ENCODE results near the gene ZNF557. TPM values are rescaled to one million over a fixed set of nuclear protein-coding genes. Genes with fewer than 3 reads are reported as not detected.

ZNF557 gene
- total RNA-seq, 4 donors from 2014 or later: 2.0 to 12.5 (median 6.4) TPM

GRCh38 chr19:7109678-7110289 lies 40.3 kb downstream of the ZNF557 start:
- DNase-seq: no peak
- Histone ChIP-seq H3K4me1 (no peaks in the 10 kb centered on the region), H3K27me3 (no peaks in the 10 kb centered on the region), H3K9me3 (no peaks in the 10 kb centered on the region), H3K4me3 (no peak overlapping the region), H3K36me3 (no peaks in the 10 kb centered on the region), H3K27ac (no peak overlapping the region)
- intact Hi-C loops (cut with DNase I; ENCODE audit: low total_unique reads) (no loop called here), in situ Hi-C loops (cut with MboI; ENCODE audit: low pct_ligation_motif_present in 1 of 4, low pct_unique_long_range_greater_than_20kb in 1 of 4, low sequenced_read_pairs in 3 of 4) (loop anchor here in 2 of 4 donors (10.0 to 25.0 kb wide), 2 partner anchors 228 to 235 kb away; partner anchors contain the start of gene ARHGEF18 (in 2 of the 2))
- WGBS, 2 donors (ENCODE audit: low coverage in 1 of 2): 50 to 52% methylated on average over 1 to 8 of the region's 8 CpGs
- TF ChIP-seq EP300 (IDR thresholded peaks at IDR 0.05; ENCODE audit: low read depth) (no peak), POLR2AphosphoS5 (IDR thresholded peaks at IDR 0.05) (no peak)

DNA sequence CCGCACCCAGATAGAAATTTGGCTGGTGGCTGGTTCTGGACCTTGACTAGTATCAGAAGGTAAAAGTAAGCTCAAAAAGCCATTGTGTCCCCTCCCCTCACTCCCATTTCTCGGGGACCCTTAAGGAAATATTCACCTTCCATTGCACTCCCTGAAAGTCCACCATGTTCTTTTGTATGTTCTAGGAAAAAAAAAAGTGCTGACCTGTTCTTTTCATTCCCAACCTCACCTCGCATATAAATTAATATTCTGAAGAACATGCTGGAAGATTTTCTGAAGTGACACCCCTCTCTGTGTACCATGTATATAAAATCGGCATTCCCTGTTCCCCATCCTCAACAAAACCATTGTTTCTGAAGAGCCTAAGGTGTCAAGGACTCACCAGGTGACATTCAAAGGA lies 43.2 kb downstream of the ZNF557 start:
- DNase-seq: no peak
- intact Hi-C loops (cut with DNase I; ENCODE audit: low total_unique reads): no loop called here
- Histone ChIP-seq H3K27ac (no peak overlapping the region), H3K4me1 (no peaks in the 10 kb centered on the region), H3K36me3 (peaks cover 0 to 15% (median 3%) of the 10 kb centered on the region in 4 donors), H3K27me3 (no peaks in the 10 kb centered on the region), H3K4me3 (no peak overlapping the region), H3K9me3 (no peaks in the 10 kb centered on the region)
- WGBS, 2 donors (ENCODE audit: low coverage in 1 of 2): 75 to 78% methylated on average over 4 of the region's 4 CpGs
- TF ChIP-seq POLR2A (IDR thresholded peaks at IDR 0.05): no peak
- no peak for TF ChIP-seq POLR2AphosphoS5 (IDR thresholded peaks at IDR 0.05)
- no peak for TF ChIP-seq EP300 (IDR thresholded peaks at IDR 0.05; ENCODE audit: low read depth)
- TF ChIP-seq CTCF (IDR thresholded peaks at IDR 0.05): no peak
- in situ Hi-C loops (cut with MboI; ENCODE audit: low pct_ligation_motif_present in 1 of 4, low pct_unique_long_range_greater_than_20kb in 1 of 4, low sequenced_read_pairs in 3 of 4): loop anchor here in 1 of 4 donors (25.0 kb wide), 1 partner anchor 225 kb away; the partner anchor contains the start of gene ARHGEF18

DNA sequence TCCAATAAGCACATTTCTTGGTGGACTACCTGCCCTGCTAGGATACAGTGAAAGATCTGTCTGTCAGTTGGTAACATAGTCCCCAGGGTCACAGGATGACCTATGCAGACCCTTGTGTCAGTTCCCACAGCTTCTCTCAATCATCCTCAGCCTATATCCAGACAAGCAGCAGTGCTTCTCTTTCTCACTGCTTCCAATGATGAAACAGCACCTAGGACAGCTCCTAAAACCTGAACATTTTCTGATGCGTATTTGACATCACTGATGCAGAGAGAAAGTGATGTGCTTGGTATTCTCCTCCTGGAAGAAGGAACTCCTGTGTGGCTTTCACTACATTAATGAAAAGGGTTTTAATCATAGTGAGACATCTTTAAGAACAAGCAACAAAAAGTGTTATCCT lies 43.7 kb downstream of the ZNF557 start:
- Histone ChIP-seq H3K9me3 (no peaks in the 10 kb centered on the region), H3K27ac (no peak overlapping the region), H3K4me1 (no peaks in the 10 kb centered on the region), H3K4me3 (no peak overlapping the region), H3K27me3 (no peaks in the 10 kb centered on the region), H3K36me3 (peaks cover 0 to 21% (median 3%) of the 10 kb centered on the region in 4 donors)
- in situ Hi-C loops (cut with MboI; ENCODE audit: low pct_ligation_motif_present in 1 of 4, low pct_unique_long_range_greater_than_20kb in 1 of 4, low sequenced_read_pairs in 3 of 4): loop anchor here in 1 of 4 donors (25.0 kb wide), 1 partner anchor 224 kb away; the partner anchor contains the start of gene ARHGEF18
- DNase-seq: no peak
- WGBS, 2 donors (ENCODE audit: low coverage in 1 of 2): 87 to 100% methylated on average over 1 of the region's 1 CpG
- TF ChIP-seq POLR2A (IDR thresholded peaks at IDR 0.05): no peak
- no peak for TF ChIP-seq CTCF (IDR thresholded peaks at IDR 0.05)
- no peak for TF ChIP-seq EP300 (IDR thresholded peaks at IDR 0.05; ENCODE audit: low read depth)
- no peak for TF ChIP-seq POLR2AphosphoS5 (IDR thresholded peaks at IDR 0.05)
- intact Hi-C loops (cut with DNase I; ENCODE audit: low total_unique reads): no loop called here

DNA sequence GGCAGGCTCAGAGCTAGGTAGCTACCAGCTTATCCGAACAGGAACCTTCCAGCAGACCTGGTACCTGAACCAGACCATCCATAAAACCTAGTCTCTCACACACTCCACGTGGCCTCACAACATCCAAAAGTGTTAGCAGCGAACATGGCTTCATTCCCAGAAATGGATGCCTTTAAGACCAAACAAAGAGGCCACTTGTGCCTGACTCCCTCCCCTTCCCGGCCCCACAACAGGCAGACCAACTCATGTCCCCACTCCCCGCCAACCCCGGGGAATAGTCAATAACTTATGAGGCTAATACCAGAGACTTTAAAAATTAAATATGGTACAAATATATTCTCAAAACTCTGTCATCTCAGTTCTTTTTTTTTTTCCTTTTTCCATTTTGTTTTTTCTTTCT lies 46.2 kb downstream of the ZNF557 start:
- intact Hi-C loops (cut with DNase I; ENCODE audit: low total_unique reads) (no loop called here), in situ Hi-C loops (cut with MboI; ENCODE audit: low pct_ligation_motif_present in 1 of 4, low pct_unique_long_range_greater_than_20kb in 1 of 4, low sequenced_read_pairs in 3 of 4) (loop anchor here in 1 of 4 donors (25.0 kb wide), 1 partner anchor 222 kb away; the partner anchor contains the start of gene ARHGEF18)
- peaks cover 0 to 32% (median 7%) of the 10 kb centered on the region in 4 donors for H3K36me3 ChIP-seq
- 81 to 93% methylated on average over 3 to 6 of the region's 6 CpGs for WGBS, 2 donors (ENCODE audit: low coverage in 1 of 2)
- H3K4me3 ChIP-seq: no peak overlapping the region
- no peaks in the 10 kb centered on the region for H3K9me3 ChIP-seq
- no peak overlapping the region for H3K27ac ChIP-seq
- H3K27me3 ChIP-seq: no peaks in the 10 kb centered on the region
- no peak for DNase-seq
- no peak for TF ChIP-seq CTCF (IDR thresholded peaks at IDR 0.05)
- no peak for TF ChIP-seq POLR2AphosphoS5 (IDR thresholded peaks at IDR 0.05)
- TF ChIP-seq EP300 (IDR thresholded peaks at IDR 0.05; ENCODE audit: low read depth): no peak
- TF ChIP-seq POLR2A (IDR thresholded peaks at IDR 0.05): no peak
- no peaks in the 10 kb centered on the region for H3K4me1 ChIP-seq
